CD14-positive monocyte (primary cell): ENCODE results near the gene PTPRN2. TPM values are rescaled to one million over a fixed set of nuclear protein-coding genes. Genes with fewer than 3 reads are reported as not detected.

ENCODE experiments used
- DNase-seq, 3 donors: peaks; one replicate each; pipeline ENCODE4 v3.0.0-alpha.2; 2011 to 2022
- H2AFZ ChIP-seq: 2 replicates; pipeline ENCODE4 v1.6.0; 2012; ENCODE audit warnings: mild to moderate bottlenecking, low read depth, low read length, inconsistent platforms; ENCODE audit not compliant: insufficient read depth, poor library complexity, severe bottlenecking
- H3K27ac ChIP-seq, 2 donors: 1 replicate in 1 of 2; 2 replicates in 1 of 2; pipeline ENCODE4 v1.5.1; 2012 to 2013; ENCODE audit warnings: low read length in 2 of 2, control low read depth in 1 of 2, inconsistent platforms in 1 of 2, low read depth in 1 of 2, mild to moderate bottlenecking in 1 of 2
- H3K27me3 ChIP-seq, 2 donors: one replicate each; pipeline versions ENCODE4 v1.6.0 to v1.6.1; 2011 to 2013; ENCODE audit warnings: low read length in 2 of 2; ENCODE audit not compliant: control insufficient read depth in 2 of 2, insufficient read depth in 2 of 2
- H3K36me3 ChIP-seq, 2 donors: replicated peaks in 1 of 2; 1 replicate in 1 of 2; 2 replicates in 1 of 2; pipeline versions ENCODE4 v1.5.1 to v1.6.1; 2012 to 2013; ENCODE audit warnings: low read length in 2 of 2, control low read depth in 1 of 2, inconsistent platforms in 1 of 2, mild to moderate bottlenecking in 1 of 2; ENCODE audit not compliant: insufficient read depth in 2 of 2, control insufficient read depth in 1 of 2
- H3K4me1 ChIP-seq, 2 donors: 1 replicate in 1 of 2; 2 replicates in 1 of 2; pipeline versions ENCODE4 v1.5.1 to v1.6.1; 2012 to 2013; ENCODE audit warnings: low read length in 2 of 2, control low read depth in 1 of 2, inconsistent platforms in 1 of 2, mild to moderate bottlenecking in 1 of 2, moderate library complexity in 1 of 2; ENCODE audit not compliant: insufficient read depth in 2 of 2, control insufficient read depth in 1 of 2
- H3K4me2 ChIP-seq: replicated peaks from 2 replicates; pipeline ENCODE3; 2012; ENCODE audit warnings: low read length, moderate library complexity, mild to moderate bottlenecking; ENCODE audit not compliant: poor library complexity, severe bottlenecking; ENCODE audit errors: extremely low read depth
- H3K4me3 ChIP-seq, 3 experiments: fragments of 200-600 bp in 1 of 3; sonication (generic) in 1 of 3; replicated peaks in 1 of 3; 1 replicate in 2 of 3; 2 replicates in 1 of 3; pipeline ENCODE4 v1.5.1; 2011 to 2013; ENCODE audit warnings: low read length in 3 of 3, mild to moderate bottlenecking in 3 of 3, control low read depth in 2 of 3, low read depth in 2 of 3, inconsistent platforms in 1 of 3, moderate library complexity in 1 of 3
- H3K79me2 ChIP-seq: 2 replicates; pipeline ENCODE4 v1.6.0; 2012; ENCODE audit warnings: mild to moderate bottlenecking, control low read depth, inconsistent platforms, low read length, moderate library complexity; ENCODE audit not compliant: insufficient read depth
- H3K9ac ChIP-seq: 2 replicates; pipeline ENCODE4 v1.6.0; 2017; ENCODE audit warnings: low read length, mild to moderate bottlenecking; ENCODE audit not compliant: insufficient read depth, poor library complexity, severe bottlenecking
- H3K9me3 ChIP-seq, 2 donors: replicated peaks in 1 of 2; 1 replicate in 1 of 2; 2 replicates in 1 of 2; pipeline versions ENCODE4 v1.5.1 to v1.6.1; 2012 to 2013; ENCODE audit warnings: low read length in 2 of 2, control low read depth in 1 of 2; ENCODE audit not compliant: control insufficient read depth in 1 of 2, insufficient read depth in 1 of 2
- H4K20me1 ChIP-seq: 2 replicates; pipeline ENCODE4 v1.6.0; 2012; ENCODE audit warnings: mild to moderate bottlenecking, low read length, control low read depth, moderate library complexity; ENCODE audit not compliant: insufficient read depth
- H3K27ac Mint-ChIP-seq, 7 donors: one replicate each; pipeline ENCODE4 v1.8.0; 2020; ENCODE audit warnings: mild to moderate bottlenecking in 7 of 7, mixed read lengths in 7 of 7, moderate library complexity in 6 of 7, inconsistent platforms in 2 of 7
- H3K27me3 Mint-ChIP-seq, 3 donors: one replicate each; pipeline ENCODE4 v1.8.0; 2021 to 2022; ENCODE audit warnings: low read depth in 3 of 3, mild to moderate bottlenecking in 3 of 3, mixed read lengths in 3 of 3, moderate library complexity in 3 of 3, inconsistent platforms in 1 of 3
- H3K36me3 Mint-ChIP-seq, 2 donors: one replicate each; pipeline ENCODE4 v1.8.0; 2020; ENCODE audit warnings: mixed read lengths in 2 of 2, inconsistent platforms in 1 of 2, mild to moderate bottlenecking in 1 of 2
- H3K4me1 Mint-ChIP-seq: one replicate; pipeline ENCODE4 v1.8.0; 2020; ENCODE audit warnings: mild to moderate bottlenecking, mixed read lengths
- H3K4me3 Mint-ChIP-seq, 2 donors: one replicate each; pipeline ENCODE4 v1.8.0; 2020; ENCODE audit warnings: mild to moderate bottlenecking in 2 of 2, mixed read lengths in 2 of 2, moderate library complexity in 1 of 2
- H3K9me3 Mint-ChIP-seq, 7 donors: one replicate each; pipeline ENCODE4 v1.8.0; 2020 to 2022; ENCODE audit warnings: mixed read lengths in 7 of 7, mild to moderate bottlenecking in 6 of 7, moderate library complexity in 6 of 7, inconsistent platforms in 2 of 7
- CTCF ChIP-seq: fragments of 200-600 bp; IDR thresholded peaks from one replicate; pipeline ENCODE4 v1.8.0; 2022; ENCODE audit warnings: antibody characterized with exemption, mild to moderate bottlenecking
- WGBS: methylation state at CpG from one replicate; pipeline ENCODE4 v1.1.5; 2013; ENCODE audit warnings: missing lambda C conversion rate; ENCODE audit not compliant: insufficient coverage; 5-methylcytosine and 5-hydroxymethylcytosine counted together
- intact Hi-C, 2 donors: fragments of 100-400 bp; cut with micrococcal nuclease; formaldehyde crosslinking; loops; one replicate each; pipeline versions ENCODE4 v1.15.0 to v1.15.1; 2023
- polyA plus RNA-seq, 3 donors: library from polyadenylated mRNA; depleted of rRNA in 1 of 3; unstranded in 2 of 3; stranded (reverse) in 1 of 3; fragments of 300-500 nt in 2 of 3; fragments of >200 nt in 1 of 3; fragmentation: Illumina TruSeq in 2 of 3; gene quantifications; 1 replicate in 2 of 3; 2 replicates in 1 of 3; pipeline ENCODE4 v1.2.3, GENCODE V29; 2012 to 2021

PTPRN2 gene
- polyA plus RNA-seq, 3 donors = 0.25 to 1.4 (median 0.97) TPM

DNA sequence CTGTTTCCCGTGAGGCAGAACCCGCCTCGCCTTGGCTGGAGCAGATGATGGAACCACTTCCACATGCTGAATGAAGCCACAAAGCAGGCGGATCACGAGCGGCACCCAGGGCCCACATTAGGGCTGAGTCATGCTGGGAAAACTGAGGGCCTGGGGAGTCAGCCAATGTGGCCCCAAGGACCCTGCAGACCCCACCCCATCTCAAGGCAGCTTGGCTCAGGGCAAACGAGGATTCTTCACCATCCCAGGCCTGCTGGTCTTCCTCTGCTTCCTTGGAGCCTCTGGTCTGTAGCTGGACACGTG, 762.9 kb downstream of the PTPRN2 start:
- Histone ChIP-seq H3K9me3 (peaks cover 0 to 5% of the 10 kb centered on the region in 2 donors), H3K27me3 (no peaks in the 10 kb centered on the region), H3K9ac (no peak overlapping the region), H4K20me1 (no peaks in the 10 kb centered on the region), H3K27ac (no peak overlapping the region), H2AFZ (no peak overlapping the region), H3K4me2 (no peak overlapping the region), H3K36me3 (no peaks in the 10 kb centered on the region), H3K4me1 (no peaks in the 10 kb centered on the region), H3K79me2 (no peaks in the 10 kb centered on the region), H3K4me3 (no peak overlapping the region)
- 80% methylated on average over 6 of the region's 8 CpGs for WGBS
- no peak for DNase-seq
- intact Hi-C loops = loop anchor here in 1 of 2 donors (10.0 kb wide), 1 partner anchor 50 kb away; no protein-coding TSS in a partner anchor
- no peak overlapping the region for H3K4me3 Mint-ChIP-seq
- H3K36me3 Mint-ChIP-seq = no peaks in the 10 kb centered on the region
- peaks cover 0 to 2% (median 0%) of the 10 kb centered on the region in 3 donors for H3K27me3 Mint-ChIP-seq
- H3K27ac Mint-ChIP-seq = no peak overlapping the region
- peaks cover 0 to 5% (median 2%) of the 10 kb centered on the region in 7 donors for H3K9me3 Mint-ChIP-seq
- TF ChIP-seq CTCF = no peak
- peaks cover 3% of the 10 kb centered on the region for H3K4me1 Mint-ChIP-seq

- TF ChIP-seq CTCF = no peak
- H4K20me1 ChIP-seq = no peaks in the 10 kb centered on the region
- H3K36me3 Mint-ChIP-seq = no peaks in the 10 kb centered on the region
- no peak overlapping the region for H3K27ac Mint-ChIP-seq
- 91% methylated on average over 14 of the region's 18 CpGs for WGBS
- peaks cover 3% of the 10 kb centered on the region for H3K4me1 Mint-ChIP-seq
- peaks cover 0 to 5% of the 10 kb centered on the region in 2 donors for H3K9me3 ChIP-seq
- no peaks in the 10 kb centered on the region for H3K4me1 ChIP-seq
- H3K4me3 Mint-ChIP-seq = no peak overlapping the region
- H3K27ac ChIP-seq = no peak overlapping the region
- intact Hi-C loops = loop anchor here in 1 of 2 donors (10.0 kb wide), 1 partner anchor 51 kb away; no protein-coding TSS in a partner anchor
- H3K79me2 ChIP-seq = no peaks in the 10 kb centered on the region
- peaks cover 0 to 6% (median 0%) of the 10 kb centered on the region in 7 donors for H3K9me3 Mint-ChIP-seq
- no peak overlapping the region for H3K4me3 ChIP-seq
- H3K27me3 ChIP-seq = no peaks in the 10 kb centered on the region
- no peak overlapping the region for H3K9ac ChIP-seq
- DNase-seq = no peak
- H3K4me2 ChIP-seq = no peak overlapping the region
- no peaks in the 10 kb centered on the region for H3K36me3 ChIP-seq
- no peak overlapping the region for H2AFZ ChIP-seq
- peaks cover 0 to 2% (median 0%) of the 10 kb centered on the region in 3 donors for H3K27me3 Mint-ChIP-seq
Observed at GRCh38 chr7:157824011-157824818, 763.4 kb downstream of the PTPRN2 start.
